Activated CD4-positive, alpha-beta memory T cell treated with anti-CD3 and anti-CD28 coated beads, Interleukin-2, amount 10 ng/mL, durations not matched to agents 7 days and 5 days (primary cell): ENCODE measurements around the gene SP140. TPM values are rescaled to one million over a fixed set of nuclear protein-coding genes. Genes with fewer than 3 reads are reported as not detected.
A peak's percentile ranks its signal among the peaks of the same experiment; 100 is the strongest.

Source experiments
- CTCF ChIA-PET: fragments of 350-600 bp; sonication (Branson Sonifier 250); formaldehyde crosslinking; loops from one replicate; lab custom pipeline; 2021; ENCODE audit warnings: antibody characterized with exemption, inconsistent platforms; lab: Charles Lee
- POLR2A ChIA-PET: fragments of 350-600 bp; sonication (Branson Sonifier 250); formaldehyde crosslinking; loops from one replicate; lab custom pipeline; 2021; ENCODE audit warnings: antibody characterized with exemption; lab: Charles Lee
- DNase-seq: peaks from one replicate; pipeline ENCODE4 v3.0.0-alpha.2; 2020
- H3K27ac Mint-ChIP-seq: one replicate; pipeline ENCODE4 v1.8.0; 2021; ENCODE audit warnings: mild to moderate bottlenecking, mixed read lengths
- H3K27me3 Mint-ChIP-seq: one replicate; pipeline ENCODE4 v1.8.0; 2021; ENCODE audit warnings: mixed read lengths
- H3K36me3 Mint-ChIP-seq: one replicate; pipeline ENCODE4 v1.8.0; 2021; ENCODE audit warnings: low read depth, mixed read lengths
- H3K4me1 Mint-ChIP-seq: one replicate; pipeline ENCODE4 v1.8.0; 2021; ENCODE audit warnings: mixed read lengths
- H3K4me3 Mint-ChIP-seq: one replicate; pipeline ENCODE4 v1.8.0; 2021; ENCODE audit warnings: mild to moderate bottlenecking, mixed read lengths
- H3K9me3 Mint-ChIP-seq: one replicate; pipeline ENCODE4 v1.8.0; 2021; ENCODE audit warnings: mixed read lengths
- total RNA-seq, 2 experiments: library from RNA; stranded (reverse); gene quantifications; one replicate each; pipeline ENCODE4 v1.2.3, GENCODE V29; 2021

Gene SP140
- total RNA-seq = 100 to 1,000 TPM; 132 to 137 TPM

DNA sequence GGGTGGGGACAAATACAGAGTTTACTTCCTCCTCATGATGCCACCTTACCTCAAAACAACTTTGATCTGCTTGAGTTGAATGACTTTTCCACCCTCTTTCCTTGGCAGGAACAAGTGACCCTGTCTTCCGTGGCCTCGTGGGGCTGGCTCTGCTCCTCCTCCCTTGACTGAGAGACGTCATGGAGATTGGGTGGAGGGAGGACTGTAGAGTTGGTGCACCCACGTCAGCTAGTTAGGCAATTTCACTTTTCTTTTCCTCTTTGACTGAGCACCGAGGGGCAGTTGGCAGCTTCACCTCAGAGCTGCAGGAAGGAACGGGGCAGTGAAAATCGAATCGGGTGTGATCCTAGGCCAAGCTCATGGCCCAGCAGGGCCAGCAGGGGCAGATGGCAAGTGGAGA lies at the start of gene SP140:
Gene SP140, plus strand, starts transcription at position 251 of the 400 bp plus-strand sequence. Its CDS starts 109 bp downstream, at position 360.
- POLR2A ChIA-PET = interaction anchor here (0.7 to 4.6 kb wide), 29 partner anchors 8 to 639 kb away, joined by 3 to 49 read pairs (median 4); partner anchors contain the start of genes ITM2C, SP100 and SP140L
- peaks cover 7% of the 10 kb centered on the region for H3K9me3 Mint-ChIP-seq
- peak; percentile 88 for DNase-seq
- peak within 1 kb of the TSS; percentile 94 for H3K27ac Mint-ChIP-seq
- no peaks in the 10 kb centered on the region for H3K27me3 Mint-ChIP-seq
- H3K4me1 Mint-ChIP-seq = peaks cover 64% of the 10 kb centered on the region
- CTCF ChIA-PET = interaction anchor here (0.9 to 1.5 kb wide), 5 partner anchors 13 to 102 kb away, joined by 3 to 5 read pairs (median 4); partner anchors contain the start of gene SP140L
- H3K36me3 Mint-ChIP-seq = peaks cover 23% of the 10 kb centered on the region
- peak within 1 kb of the TSS; percentile 77 for H3K4me3 Mint-ChIP-seq

GRCh38 chr2:230176996-230177395 lies 48.5 kb upstream of the SP140 start:
- ChIA-PET CTCF (interaction anchor here (1.4 to 2.7 kb wide), 2 partner anchors 15 to 16 kb away, joined by 3 to 15 read pairs; no protein-coding TSS in a partner anchor), POLR2A (no interaction called here)
- Mint-ChIP-seq H3K36me3 (peaks cover 86% of the 10 kb centered on the region), H3K4me3 (no peak overlapping the region), H3K4me1 (no peaks in the 10 kb centered on the region), H3K9me3 (no peaks in the 10 kb centered on the region), H3K27me3 (no peaks in the 10 kb centered on the region), H3K27ac (no peak overlapping the region)
- no peak for DNase-seq

- Mint-ChIP-seq H3K27ac (no peak overlapping the region), H3K27me3 (no peaks in the 10 kb centered on the region)
- POLR2A ChIA-PET = no interaction called here
These were observed 46.7 kb upstream of the SP140 start for GRCh38 chr2:230178546-230179485.

DNA sequence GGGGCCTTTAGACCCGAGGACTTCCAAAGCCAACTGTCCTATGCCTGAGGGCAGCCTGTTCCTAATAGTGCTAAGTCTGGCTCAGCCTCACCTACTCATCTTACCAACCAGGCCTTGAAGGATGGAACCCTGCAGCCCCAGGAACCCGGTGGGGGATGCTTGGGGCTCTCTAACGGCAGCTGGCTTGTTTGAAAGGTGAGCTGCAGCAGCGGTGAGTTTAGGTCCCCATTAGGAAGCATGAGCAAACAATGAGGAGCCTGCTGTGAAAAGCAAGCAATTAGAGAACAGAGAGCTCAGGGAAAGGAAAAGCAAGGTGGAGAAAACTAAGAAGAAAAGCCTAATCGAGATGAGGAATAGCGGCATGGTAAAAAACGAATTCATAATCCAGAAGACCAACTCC lies 45.6 kb upstream of the SP140 start:
- CTCF ChIA-PET = interaction anchor here (0.6 to 1.8 kb wide), 3 partner anchors 19 to 331 kb away, joined by 3 to 5 read pairs (median 5); no protein-coding TSS in a partner anchor
- H3K27ac Mint-ChIP-seq = no peak overlapping the region
- no peaks in the 10 kb centered on the region for H3K27me3 Mint-ChIP-seq
- POLR2A ChIA-PET = no interaction called here
- no peaks in the 10 kb centered on the region for H3K4me1 Mint-ChIP-seq
- peaks cover 89% of the 10 kb centered on the region for H3K36me3 Mint-ChIP-seq
- no peak overlapping the region for H3K4me3 Mint-ChIP-seq
- DNase-seq = no peak
- no peaks in the 10 kb centered on the region for H3K9me3 Mint-ChIP-seq

More at GRCh38 chr2:230178546-230179485, 46.7 kb upstream of the SP140 start:
- CTCF ChIA-PET = interaction anchor here (1.8 kb wide), 1 partner anchor 18 kb away, joined by 5 read pairs; no protein-coding TSS in a partner anchor
- no peaks in the 10 kb centered on the region for H3K9me3 Mint-ChIP-seq
- DNase-seq = no peak
- H3K36me3 Mint-ChIP-seq = peaks cover 91% of the 10 kb centered on the region
- H3K4me1 Mint-ChIP-seq = no peaks in the 10 kb centered on the region
- H3K4me3 Mint-ChIP-seq = no peak overlapping the region

GRCh38 chr2:230181195-230181594 lies 44.3 kb upstream of the SP140 start:
- Mint-ChIP-seq H3K4me1 (no peaks in the 10 kb centered on the region), H3K27me3 (no peaks in the 10 kb centered on the region), H3K27ac (no peak overlapping the region), H3K36me3 (peaks cover 89% of the 10 kb centered on the region), H3K9me3 (no peaks in the 10 kb centered on the region), H3K4me3 (no peak overlapping the region)
- POLR2A ChIA-PET = no interaction called here
- CTCF ChIA-PET = no interaction called here
- no peak for DNase-seq

DNA sequence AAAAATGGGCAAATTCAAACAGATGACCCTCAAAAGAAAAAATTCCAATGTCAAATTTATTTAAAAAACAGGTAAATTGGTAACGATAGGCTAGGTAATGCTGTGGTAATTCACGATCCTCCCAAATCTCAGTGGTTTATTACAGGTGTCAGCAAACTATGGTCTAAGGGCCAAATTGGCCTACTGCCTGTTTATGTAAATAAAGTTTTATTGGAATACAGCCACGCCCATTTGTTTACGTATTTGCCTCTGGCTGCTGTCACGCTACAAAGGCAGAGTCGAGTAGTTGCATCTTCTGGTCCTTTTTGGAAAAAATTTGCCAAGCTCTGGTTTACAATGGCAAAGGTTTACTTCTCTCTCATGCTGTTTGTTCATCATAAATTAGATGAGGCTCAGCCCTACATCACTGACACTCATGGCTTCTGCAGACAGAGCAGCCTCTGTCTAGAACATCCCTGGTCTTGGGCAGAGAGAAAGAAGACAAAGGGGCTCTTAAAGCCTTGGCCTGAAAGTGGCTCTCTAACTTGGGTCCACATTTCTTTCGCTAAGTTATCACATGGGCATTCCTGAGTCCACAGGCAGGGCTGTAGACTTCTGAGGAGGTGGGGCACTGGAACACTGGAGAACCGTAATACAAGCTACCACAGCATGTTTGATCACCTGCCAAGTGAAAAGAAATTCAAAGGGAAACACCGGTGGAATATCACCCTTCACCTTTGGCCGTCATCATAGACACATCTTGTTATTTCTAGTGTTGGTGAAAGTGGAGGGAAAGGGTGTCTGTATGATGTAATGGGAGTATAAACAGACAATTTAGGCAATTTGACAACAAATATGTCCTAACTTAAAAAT lies 40.6 kb upstream of the SP140 start:
- Mint-ChIP-seq H3K9me3 (peaks cover 6% of the 10 kb centered on the region), H3K4me1 (no peaks in the 10 kb centered on the region), H3K36me3 (peaks cover 91% of the 10 kb centered on the region), H3K27ac (no peak overlapping the region), H3K4me3 (no peak overlapping the region), H3K27me3 (no peaks in the 10 kb centered on the region)
- CTCF ChIA-PET = no interaction called here
- POLR2A ChIA-PET = no interaction called here
- DNase-seq = no peak

DNA sequence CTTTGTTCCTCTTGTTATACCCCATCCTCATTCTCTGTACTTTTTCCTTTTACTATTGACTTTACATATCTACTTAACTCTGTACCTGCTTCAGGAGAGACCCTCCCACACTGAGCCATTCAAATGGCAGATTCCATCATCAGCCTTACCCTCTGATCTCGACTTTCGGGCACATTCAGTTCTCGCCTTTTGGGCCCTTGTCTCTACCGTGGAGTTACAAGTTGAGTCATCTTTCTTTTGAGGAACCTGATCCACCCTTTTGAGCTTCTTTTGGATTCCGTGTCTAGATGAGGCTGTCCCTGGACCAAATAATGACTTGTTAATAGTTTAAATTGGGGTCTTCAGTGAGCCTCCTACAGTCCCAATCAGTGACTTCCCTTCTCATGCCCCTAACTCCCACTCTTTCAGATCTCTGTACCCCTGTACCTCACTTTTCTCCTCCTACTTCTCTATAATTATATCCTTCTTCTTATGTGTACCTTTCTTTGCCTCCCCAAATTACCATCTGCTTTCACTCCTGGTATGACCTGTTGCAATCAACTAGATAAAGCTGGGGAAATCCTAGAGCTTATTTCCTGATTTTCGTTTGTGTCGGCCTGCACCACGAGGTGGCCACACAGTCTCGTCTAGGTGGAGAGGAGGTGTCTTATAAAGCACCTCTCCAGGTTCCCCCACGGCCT lies 23.0 kb upstream of the SP140 start:
- ChIA-PET POLR2A (interaction anchor here (1.2 to 2.2 kb wide), 6 partner anchors 17 to 210 kb away, joined by 3 to 9 read pairs (median 6); partner anchors contain the start of genes SP110 and SP140), CTCF (interaction anchor here (0.6 to 1.3 kb wide), 9 partner anchors 9 to 408 kb away, joined by 3 to 9 read pairs (median 3); partner anchors contain the start of genes SP110, SP140 and SP140L)
- Mint-ChIP-seq H3K4me3 (no peak overlapping the region), H3K27me3 (no peaks in the 10 kb centered on the region), H3K27ac (peak overlapping the region; percentile 32), H3K9me3 (no peaks in the 10 kb centered on the region), H3K4me1 (peaks cover 33% of the 10 kb centered on the region), H3K36me3 (peaks cover 57% of the 10 kb centered on the region)
- peak; percentile 52 for DNase-seq

- Mint-ChIP-seq H3K27me3 (no peaks in the 10 kb centered on the region), H3K27ac (peak overlapping the region; percentile 32), H3K36me3 (peaks cover 51% of the 10 kb centered on the region), H3K4me1 (peaks cover 33% of the 10 kb centered on the region), H3K9me3 (no peaks in the 10 kb centered on the region), H3K4me3 (peak overlapping the region; percentile 8)
- peak; percentile 55 for DNase-seq
- ChIA-PET POLR2A (interaction anchor here (1.2 to 2.2 kb wide), 6 partner anchors 17 to 209 kb away, joined by 3 to 9 read pairs (median 6); partner anchors contain the start of genes SP110 and SP140), CTCF (interaction anchor here (0.8 to 1.3 kb wide), 5 partner anchors 8 to 407 kb away, joined by 3 to 5 read pairs (median 3); partner anchors contain the start of genes SP110 and SP140)
These were observed 22.3 kb upstream of the SP140 start for GRCh38 chr2:230203110-230203676.

DNA sequence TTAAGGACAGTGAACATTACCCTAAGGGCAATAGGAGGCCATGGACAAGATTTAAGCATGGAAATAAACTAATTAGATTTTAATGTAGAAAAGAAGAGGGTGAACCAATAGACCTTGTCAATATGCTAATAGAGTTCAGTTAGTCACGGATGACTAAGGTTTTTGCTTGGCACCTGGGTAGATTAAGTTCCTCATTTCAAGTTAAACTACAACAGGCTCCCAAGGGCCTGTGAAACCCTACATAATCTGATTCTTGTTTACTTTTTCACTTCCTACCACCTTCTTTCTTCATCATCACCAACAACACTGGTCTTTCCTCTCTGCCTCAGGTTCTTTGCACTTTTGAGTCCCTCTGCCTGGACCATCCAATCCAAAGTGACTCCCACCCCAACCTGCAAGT lies 20.5 kb upstream of the SP140 start:
- H3K36me3 Mint-ChIP-seq = peaks cover 34% of the 10 kb centered on the region

DNA sequence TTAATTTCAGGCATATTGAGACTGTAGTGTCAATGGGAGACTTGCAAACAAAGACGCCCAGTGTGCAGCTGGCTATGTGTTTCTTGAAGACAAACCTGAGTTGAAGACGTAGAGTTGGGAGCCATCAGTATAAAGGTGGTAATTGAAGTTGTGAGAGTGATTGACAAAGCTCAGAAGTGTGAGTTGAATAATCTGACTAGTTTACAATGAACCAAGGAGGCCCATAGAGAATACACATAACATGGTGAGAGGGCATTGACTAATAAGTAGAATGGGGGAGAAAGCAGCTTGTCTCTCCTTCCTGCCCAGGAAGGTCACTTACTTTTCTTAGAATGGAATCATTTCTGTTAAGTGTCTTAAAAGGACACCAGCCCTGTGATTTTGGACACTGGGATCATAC lies 19.8 kb upstream of the SP140 start:
- Mint-ChIP-seq H3K4me3 (no peak overlapping the region), H3K9me3 (no peaks in the 10 kb centered on the region), H3K27ac (peak overlapping the region; percentile 33), H3K27me3 (no peaks in the 10 kb centered on the region), H3K4me1 (peaks cover 33% of the 10 kb centered on the region), H3K36me3 (peaks cover 27% of the 10 kb centered on the region)
- DNase-seq = no peak
- ChIA-PET CTCF (no interaction called here), POLR2A (interaction anchor here (0.8 to 3.0 kb wide), 5 partner anchors 12 to 122 kb away, joined by 3 to 9 read pairs (median 4); partner anchors contain the start of genes SP110 and SP140L)

More for the DNA sequence above, 20.5 kb upstream of the SP140 start:
- no peak for DNase-seq
- H3K27ac Mint-ChIP-seq = peak overlapping the region; percentile 33
- ChIA-PET POLR2A (interaction anchor here (3.0 kb wide), 1 partner anchor 122 kb away, joined by 9 read pairs; the partner anchor contains the start of gene SP140L), CTCF (no interaction called here)
- no peaks in the 10 kb centered on the region for H3K9me3 Mint-ChIP-seq
- no peaks in the 10 kb centered on the region for H3K27me3 Mint-ChIP-seq
- H3K4me1 Mint-ChIP-seq = peaks cover 33% of the 10 kb centered on the region
- H3K4me3 Mint-ChIP-seq = no peak overlapping the region

GRCh38 chr2:230208576-230208975 lies 17.0 kb upstream of the SP140 start:
- no peak for DNase-seq
- peaks cover 26% of the 10 kb centered on the region for H3K4me1 Mint-ChIP-seq
- peaks cover 3% of the 10 kb centered on the region for H3K36me3 Mint-ChIP-seq
- no peak overlapping the region for H3K27ac Mint-ChIP-seq
- ChIA-PET CTCF (interaction anchor here (0.8 kb wide), 1 partner anchor 11 kb away, joined by 3 read pairs; the partner anchor contains the start of gene SP110), POLR2A (interaction anchor here (1.0 to 3.0 kb wide), 4 partner anchors 10 to 22 kb away, joined by 3 to 25 read pairs (median 5); partner anchors contain the start of genes SP110 and SP140)
- H3K4me3 Mint-ChIP-seq = no peak overlapping the region
- no peaks in the 10 kb centered on the region for H3K9me3 Mint-ChIP-seq
- H3K27me3 Mint-ChIP-seq = no peaks in the 10 kb centered on the region
